K562 (cell line): ENCODE measurements around the gene TFPI. TPM values are rescaled to one million over a fixed set of nuclear protein-coding genes. Genes with fewer than 3 reads are reported as not detected.

ENCODE experiments used
- BDP1 ChIP-seq: IDR thresholded peaks from 3 replicates; pipeline ENCODE4 v1.6.1; 2011; ENCODE audit not compliant: insufficient read length, insufficient read depth
- E2F6 ChIP-seq, 2 experiments: IDR thresholded peaks; 2 replicates each; pipeline ENCODE4 v1.6.1; 2011; ENCODE audit warnings: borderline replicate concordance in 1 of 2, control low read depth in 1 of 2, low read depth in 1 of 2, low read length in 1 of 2, mild to moderate bottlenecking in 1 of 2, mixed read lengths in 1 of 2, moderate library complexity in 1 of 2; ENCODE audit not compliant: insufficient read depth in 1 of 2, insufficient read length in 1 of 2, poor library complexity in 1 of 2, severe bottlenecking in 1 of 2; ENCODE audit errors: extremely low read depth in 1 of 2
- ETS2 ChIP-seq: IDR thresholded peaks from 2 replicates; pipeline ENCODE4 v1.6.1; 2016; ENCODE audit warnings: borderline replicate concordance, missing genetic modification characterization, mild to moderate bottlenecking, moderate library complexity, missing compliant biosample characterization; ENCODE audit not compliant: poor library complexity, severe bottlenecking
- FOSL1 ChIP-seq: fragments of 200-800 bp; sonication (Bioruptor generic); conservative IDR thresholded peaks from 2 replicates; pipeline ENCODE4 v1.6.1; 2016; ENCODE audit warnings: missing genetic modification characterization, missing compliant biosample characterization
- GATAD2B ChIP-seq: fragments of 450-650 bp; IDR thresholded peaks from 2 replicates; pipeline ENCODE4 v1.6.1; 2017; ENCODE audit warnings: mild to moderate bottlenecking, borderline replicate concordance
- HDAC1 ChIP-seq, 2 experiments: fragments of 450-650 bp; IDR thresholded peaks; 2 replicates each; pipeline ENCODE4 v1.6.1; 2016 to 2017; ENCODE audit warnings: inconsistent platforms in 1 of 2, mild to moderate bottlenecking in 1 of 2, moderate library complexity in 1 of 2
- HDAC2 ChIP-seq: fragments of 450-650 bp; IDR thresholded peaks from 2 replicates; pipeline ENCODE4 v1.6.1; 2016; ENCODE audit warnings: mild to moderate bottlenecking
- HDAC3 ChIP-seq: fragments of 450-650 bp; IDR thresholded peaks from 2 replicates; pipeline ENCODE4 v1.6.1; 2018; ENCODE audit warnings: borderline replicate concordance, mild to moderate bottlenecking, moderate library complexity; ENCODE audit not compliant: partially characterized antibody
- MAFK ChIP-seq: IDR thresholded peaks from 2 replicates; pipeline ENCODE4 v1.6.1; 2011; ENCODE audit warnings: low read length, improper control_type of control experiment
- PATZ1 ChIP-seq: fragments of 250-450 bp; sonication (Bioruptor Pico); IDR thresholded peaks from 2 replicates; pipeline ENCODE4 v1.5.0; 2020; ENCODE audit warnings: mild to moderate bottlenecking, borderline replicate concordance
- POU5F1 ChIP-seq: fragments of 150-350 bp; IDR thresholded peaks from 2 replicates; pipeline ENCODE4 v1.6.1; 2014; ENCODE audit warnings: borderline replicate concordance, low read length, low read depth, mild to moderate bottlenecking; ENCODE audit not compliant: partially characterized antibody
- TAL1 ChIP-seq: fragments of 450-650 bp; IDR thresholded peaks from 2 replicates; pipeline ENCODE4 v1.6.1; 2016; ENCODE audit warnings: mild to moderate bottlenecking
- TEAD4 ChIP-seq, 2 experiments: sonication (generic) in 1 of 2; formaldehyde crosslinking in 1 of 2; IDR thresholded peaks; 2 replicates each; pipeline versions ENCODE4 v1.6.1 to v1.8.0; 2012 to 2022; ENCODE audit warnings: borderline replicate concordance in 1 of 2, inconsistent platforms in 1 of 2, low read length in 1 of 2, mild to moderate bottlenecking in 1 of 2, missing genetic modification reagents in 1 of 2
- U2AF1 ChIP-seq: fragments of 200-400 bp; formaldehyde crosslinking; optimal IDR thresholded peaks from 2 replicates; pipeline ENCODE3; 2017; ENCODE audit warnings: mild to moderate bottlenecking, low read depth, low read length, moderate library complexity
- ZBTB11 ChIP-seq, 3 experiments: fragments of 200-800 bp in 1 of 3; fragments of 250-450 bp in 1 of 3; fragments of 450-650 bp in 1 of 3; sonication (Bioruptor Pico) in 1 of 3; sonication (Bioruptor generic) in 1 of 3; formaldehyde crosslinking in 1 of 3; IDR thresholded peaks; 2 replicates each; pipeline versions ENCODE4 v1.6.1 to v1.8.0; 2016 to 2022; ENCODE audit warnings: mild to moderate bottlenecking in 2 of 3, missing genetic modification characterization in 2 of 3, missing compliant biosample characterization in 1 of 3, moderate library complexity in 1 of 3
- ZBTB12 ChIP-seq: fragments of 250-450 bp; sonication (Bioruptor Pico); IDR thresholded peaks from 2 replicates; pipeline ENCODE4 v1.4.0; 2020
- ZNF143 ChIP-seq: sonication (generic); formaldehyde crosslinking; IDR thresholded peaks from 2 replicates; pipeline ENCODE4 v1.9.0; 2022; ENCODE audit warnings: mild to moderate bottlenecking, missing genetic modification reagents
- polyA plus RNA-seq, 8 experiments: library from polyadenylated mRNA; depleted of rRNA in 4 of 8; stranded (reverse) in 5 of 8; unstranded in 3 of 8; fragments of >200 nt; fragmentation: Nextera tagmentation in 2 of 8; fragmentation: Illumina TruSeq in 1 of 8; extraction: Ambion mirVana in 2 of 8; extraction: Trizol in 1 of 8; gene quantifications; 2 replicates each; pipeline versions ENCODE4 v1.2.1 to v1.2.3, GENCODE V29; 2011 to 2014; ENCODE audit warnings: inconsistent platforms in 1 of 8, missing spikeins in 1 of 8
- total RNA-seq, 7 experiments: library from RNA; depleted of rRNA in 6 of 7; stranded (reverse); fragments of >200 nt in 6 of 7; fragmentation: Illumina TruSeq in 2 of 7; extraction: Trizol in 2 of 7; gene quantifications; 2 replicates each; pipeline versions ENCODE4 v1.2.1 to v1.2.3, GENCODE V29; 2011 to 2021; ENCODE audit warnings: low replicate concordance in 1 of 7

TFPI gene
- total and polyA plus RNA-seq, 9 of the 15 experiments (the other 6 are each of a cell fraction or from before 2014, with no cell fraction given), result 53.5 to 219 (median 100) TPM

GRCh38 chr2:187552828-187553681 is 1.2 kb downstream of the TFPI start (continued):
- TF ChIP-seq E2F6 (IDR thresholded peaks at IDR 0.05; ENCODE audit: borderline replicate concordance in 1 of 2, extremely low read depth in 1 of 2, insufficient read depth in 1 of 2, insufficient read length in 1 of 2, low read depth in 1 of 2, low read length in 1 of 2, poor library complexity in 1 of 2, severe bottlenecking in 1 of 2) (no peak), GATAD2B (0 out of 2 replicates have a peak, but pooled peaks have one; percentile 13), U2AF1 (no peak), TEAD4 (IDR thresholded peaks at IDR 0.05; ENCODE audit: low read length) (peak; percentile 52), TEAD4 (CRISPR knock-in tag; IDR thresholded peaks at IDR 0.05; ENCODE audit: borderline replicate concordance) (no peak), POU5F1 (no peak), FOSL1 (tag) (peak; percentile 99), MAFK (0 out of 2 replicates have a peak, but pooled peaks have one; percentile 43), ZNF143 (CRISPR knock-in tag) (no peak), ETS2 (tag) (no peak), HDAC3 (peak; percentile 7), TAL1 (no peak), HDAC1 (IDR thresholded peaks at IDR 0.05) (peak in 1 of 2 experiments; percentile 27; a peak in 1 of 4 replicates), BDP1 (no peak), ZBTB12 (no peak), HDAC2 (no peak), ZBTB11 (CRISPR knock-in tag; IDR thresholded peaks at IDR 0.05) (0 out of 6 replicates have a peak, but pooled peaks of 1 of the 3 experiments have one; percentile 28), PATZ1 (CRISPR knock-in tag) (no peak)
